T-helper 1 cell treated with Interleukin-12 subunit alpha and Interleukin-12 subunit beta and Interleukin-4 antibody, amounts not matched to agents 30 ng/mL and 1 ng/mL, for 36 hours (primary cell): Measurements from ENCODE around the gene ZNF280A. TPM values are rescaled to one million over a fixed set of nuclear protein-coding genes. Genes with fewer than 3 reads are reported as not detected.
"Not testable (repeated sequence)": the region's sequence is repeated elsewhere in the genome, so short reads cannot be mapped to it uniquely, and the experiment has no call there.

ENCODE experiments used
- intact Hi-C: fragments of 100-400 bp; cut with micrococcal nuclease; formaldehyde crosslinking; loops from one replicate; pipeline ENCODE4 v1.15.1; 2024
- total RNA-seq: library from RNA; stranded (reverse); gene quantifications from 2 replicates; pipeline ENCODE4 v1.2.3, GENCODE V29; 2022

ZNF280A gene
- total RNA-seq, 1 donor from 2014 or later, result not detected

DNA sequence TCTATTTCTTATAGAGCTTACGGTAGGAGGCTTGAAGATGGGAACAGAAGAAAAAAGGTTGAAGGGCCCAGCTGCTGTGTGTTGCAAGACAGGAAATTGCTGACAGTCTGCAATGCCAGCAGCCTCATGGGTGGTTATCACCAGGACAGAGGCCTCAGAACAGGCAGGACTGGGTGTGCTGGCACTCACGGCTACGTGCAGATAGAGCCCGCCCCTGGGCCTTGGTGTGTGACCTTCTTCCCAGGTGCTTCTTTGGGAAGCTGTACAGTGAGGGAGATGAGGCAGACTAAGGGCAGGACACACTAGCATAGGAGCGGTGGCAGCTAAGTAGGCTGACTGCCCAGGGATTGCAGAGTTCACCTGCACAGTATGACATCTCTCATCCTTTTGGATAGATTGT lies 26.4 kb upstream of the ZNF280A start:
- intact Hi-C loops, result no loop called here

DNA sequence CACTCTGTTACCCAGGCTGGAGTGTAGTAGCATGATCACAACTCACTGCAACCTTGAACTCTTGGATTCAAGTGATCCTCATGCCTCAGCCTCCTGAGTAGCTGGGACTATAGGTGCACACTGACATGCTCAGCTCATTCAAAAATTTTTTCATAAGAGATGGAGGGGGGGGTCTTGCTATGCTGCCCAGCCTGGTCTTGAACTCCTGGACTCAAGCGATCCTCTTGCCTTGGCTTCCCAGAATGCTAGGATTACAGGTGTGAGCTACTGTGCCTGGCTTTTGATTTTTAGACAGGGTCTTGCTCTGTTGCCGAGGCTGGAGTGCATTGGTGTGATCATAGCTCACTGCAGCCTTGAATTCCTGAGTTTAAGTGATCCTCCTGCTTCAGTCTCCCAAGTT lies 25.0 kb upstream of the ZNF280A start:
- intact Hi-C loops, result no loop called here

DNA sequence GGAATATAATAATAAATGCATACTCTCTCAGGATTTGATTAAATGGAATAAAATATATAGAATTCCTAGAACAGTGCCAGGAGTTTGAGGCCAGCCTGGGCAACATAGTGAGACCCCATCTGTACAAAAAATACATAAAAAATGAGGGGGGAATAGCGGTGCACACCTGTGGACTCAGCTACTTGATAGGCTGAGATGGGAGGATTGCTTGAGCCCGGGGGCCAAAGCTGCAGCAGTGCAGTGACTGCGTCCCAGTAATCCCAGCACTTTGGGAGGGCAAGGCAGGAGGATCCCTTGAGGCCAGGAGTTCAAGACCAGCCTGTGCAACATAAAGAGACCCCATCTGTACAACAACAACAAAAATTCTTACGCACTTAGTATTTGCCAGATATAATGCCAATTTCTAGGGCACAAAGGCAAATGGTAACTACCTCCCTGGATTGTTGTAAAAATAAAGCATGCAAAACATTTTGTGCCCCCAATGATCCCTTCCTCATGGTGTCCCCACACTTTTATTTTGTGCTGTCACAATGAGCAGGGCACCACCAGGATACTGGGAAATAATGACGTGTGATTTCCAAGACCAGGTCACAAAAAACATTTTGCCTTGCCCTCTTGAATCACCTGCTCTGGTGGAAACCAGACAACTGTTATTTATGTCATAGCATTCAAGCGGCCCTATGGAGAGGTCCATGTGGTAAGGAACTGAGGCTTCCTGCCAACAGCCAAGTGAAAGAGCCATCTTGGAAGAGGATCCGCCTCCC lies 18.3 kb upstream of the ZNF280A start:
- intact Hi-C loops, result no loop called here

DNA sequence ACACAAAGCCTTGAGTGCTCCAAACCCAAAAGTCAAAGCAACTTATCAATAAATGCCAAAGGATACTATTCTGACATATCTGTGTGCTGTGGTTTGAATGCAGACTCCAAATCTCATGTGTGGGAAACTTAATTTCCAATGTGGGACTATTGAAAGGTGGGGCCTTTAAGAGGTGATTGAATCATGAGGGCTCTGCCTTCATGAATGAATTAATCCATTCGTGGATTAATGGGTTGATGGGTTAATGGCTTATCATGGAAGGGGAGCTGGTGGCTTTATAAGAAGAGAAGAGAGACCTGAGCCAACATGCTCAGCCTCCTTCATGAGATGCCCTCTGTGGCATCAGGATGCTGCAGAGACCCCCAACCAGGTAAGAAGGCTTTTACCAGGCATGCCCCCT lies 16.8 kb upstream of the ZNF280A start:
- intact Hi-C loops, result no loop called here

DNA sequence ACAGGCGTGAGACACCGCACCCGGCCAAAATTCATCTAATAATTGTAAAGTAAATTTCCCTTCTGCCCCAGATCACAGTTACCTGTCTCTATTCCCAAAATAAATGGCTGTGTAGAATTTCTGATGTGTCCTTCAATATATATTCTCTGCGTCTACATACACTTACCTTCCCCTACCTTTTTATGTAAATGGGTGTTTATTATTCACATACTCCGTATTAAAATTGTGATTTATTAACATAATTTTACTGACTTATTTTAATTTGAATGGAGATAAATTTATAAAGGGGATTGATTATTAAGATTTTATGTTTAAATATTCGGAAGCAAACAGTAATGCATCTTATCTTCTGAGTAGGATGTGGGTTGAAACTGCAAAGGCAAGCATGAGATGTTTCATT lies 16.4 kb upstream of the ZNF280A start:
- intact Hi-C loops, result no loop called here

DNA sequence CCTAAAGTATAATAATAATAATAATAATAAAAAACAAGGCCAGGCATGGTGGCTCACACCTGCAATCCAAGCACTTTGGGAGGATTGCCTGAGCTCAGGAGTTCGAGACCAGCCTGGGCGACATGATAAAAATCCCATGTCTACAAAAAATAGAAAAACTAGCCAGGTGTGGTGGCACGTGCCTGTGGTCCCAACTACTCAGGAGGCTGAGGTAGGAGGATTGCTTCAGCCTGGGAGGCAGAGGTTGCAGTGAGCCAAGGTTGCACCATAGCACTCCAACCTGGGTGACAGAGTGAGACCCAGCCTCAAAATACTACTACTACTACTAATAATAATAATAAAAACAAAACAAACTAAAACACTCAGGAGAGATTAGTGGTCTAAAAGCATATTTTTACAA lies 15.6 kb upstream of the ZNF280A start:
- intact Hi-C loops, result no loop called here

DNA sequence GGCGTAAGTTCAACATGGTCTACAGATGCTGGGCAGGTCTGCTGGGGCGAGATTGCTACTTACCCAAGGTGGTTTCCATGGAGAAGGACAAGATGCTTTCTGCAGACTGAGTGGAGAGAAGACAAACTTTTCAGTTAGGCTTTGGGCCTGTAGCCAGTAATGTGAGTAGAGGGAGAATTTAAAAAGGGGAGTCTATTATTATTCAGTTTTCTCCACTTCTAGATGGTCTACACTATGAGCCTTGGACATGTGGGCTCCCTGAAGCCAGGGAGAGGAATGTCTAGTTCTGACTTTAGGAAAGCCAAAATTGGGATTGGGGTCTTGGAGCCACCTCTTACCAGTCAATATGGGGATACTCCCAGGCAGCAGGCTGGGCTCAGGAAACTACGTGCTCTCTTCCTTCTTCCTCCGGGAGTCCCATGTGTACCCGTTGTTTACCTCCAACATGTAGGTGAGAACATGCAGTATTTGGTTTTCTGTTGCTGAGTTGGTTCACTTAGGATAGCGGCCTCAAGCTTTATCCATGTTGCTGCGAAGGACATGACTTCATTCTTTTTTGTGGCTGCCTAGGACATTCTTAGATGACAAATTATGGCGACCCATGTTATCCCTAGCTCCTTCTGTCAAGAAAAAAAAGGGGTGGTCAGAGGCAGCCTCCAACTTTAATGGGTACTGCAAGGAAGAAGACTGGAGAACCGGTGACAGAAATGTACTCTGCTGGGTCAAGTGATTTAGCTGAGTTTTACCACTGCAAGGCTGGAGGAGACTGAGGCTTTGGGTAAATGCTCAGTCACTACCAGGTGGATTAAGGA lies 14.7 kb upstream of the ZNF280A start:
- intact Hi-C loops, result no loop called here

DNA sequence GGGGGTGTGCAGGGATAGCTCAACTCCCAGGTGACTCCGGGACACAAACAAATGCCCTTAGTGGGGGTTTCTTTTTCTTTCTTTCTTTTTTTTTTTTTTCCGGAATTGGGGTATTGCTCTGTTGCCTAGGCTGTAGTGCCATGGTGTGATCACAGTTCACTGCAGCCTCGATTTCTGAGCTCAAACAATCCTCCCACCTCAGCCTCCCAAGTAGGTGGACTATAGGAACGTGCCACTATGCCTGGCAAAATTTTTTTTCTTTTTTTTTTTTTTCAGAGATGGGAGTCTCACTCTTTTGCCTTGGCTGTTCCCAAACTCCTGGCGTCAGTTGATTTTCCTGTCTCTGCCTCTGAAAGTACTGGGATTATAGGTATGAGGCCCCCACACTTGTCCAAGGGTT lies 13.8 kb upstream of the ZNF280A start:
- intact Hi-C loops, result no loop called here

DNA sequence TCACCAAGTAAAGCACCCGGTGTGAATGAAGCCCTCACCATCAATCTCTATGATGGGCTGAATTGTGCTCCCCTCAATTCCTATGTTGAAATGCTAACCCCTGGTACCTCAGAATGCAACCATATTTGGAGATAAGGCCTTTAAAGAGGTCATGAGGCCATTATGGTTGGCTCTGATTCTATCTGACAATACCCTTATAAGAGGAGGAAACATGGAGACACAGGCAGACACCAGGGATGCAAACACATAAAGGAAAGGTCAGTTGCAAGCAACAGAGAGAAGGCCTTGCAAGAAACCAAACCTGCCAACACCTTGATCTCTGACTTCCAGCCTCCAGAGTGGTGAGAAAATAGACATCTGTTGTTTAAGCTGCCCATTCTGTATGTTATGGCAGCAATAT lies 13.3 kb upstream of the ZNF280A start:
- intact Hi-C loops, result no loop called here

DNA sequence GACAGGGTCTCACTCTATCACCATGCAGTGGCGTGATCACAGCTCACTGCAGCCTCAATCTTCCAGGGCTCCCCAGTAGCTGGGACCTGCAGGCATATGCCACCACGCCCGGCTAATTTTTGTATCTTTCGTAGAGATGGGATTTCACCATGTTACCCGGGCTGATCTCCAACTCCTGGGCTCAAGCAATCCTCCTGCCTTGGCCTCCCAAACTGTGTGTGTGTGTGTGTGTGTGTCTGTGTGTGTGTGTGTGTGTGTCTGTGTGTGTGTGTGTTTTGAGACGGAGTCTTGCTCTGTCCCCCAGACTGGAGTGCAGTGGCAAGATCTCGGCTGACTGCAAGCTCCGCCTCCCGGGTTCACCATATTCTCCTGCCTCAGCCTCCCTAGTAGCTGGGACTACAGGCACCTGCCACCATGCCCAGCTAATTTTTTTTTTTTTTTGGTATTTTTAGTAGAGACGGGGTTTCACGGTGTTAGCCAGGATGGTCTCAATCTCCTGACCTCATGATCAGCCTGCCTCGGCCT lies 12.5 kb upstream of the ZNF280A start:
- intact Hi-C loops, result not testable (repeated sequence)

DNA sequence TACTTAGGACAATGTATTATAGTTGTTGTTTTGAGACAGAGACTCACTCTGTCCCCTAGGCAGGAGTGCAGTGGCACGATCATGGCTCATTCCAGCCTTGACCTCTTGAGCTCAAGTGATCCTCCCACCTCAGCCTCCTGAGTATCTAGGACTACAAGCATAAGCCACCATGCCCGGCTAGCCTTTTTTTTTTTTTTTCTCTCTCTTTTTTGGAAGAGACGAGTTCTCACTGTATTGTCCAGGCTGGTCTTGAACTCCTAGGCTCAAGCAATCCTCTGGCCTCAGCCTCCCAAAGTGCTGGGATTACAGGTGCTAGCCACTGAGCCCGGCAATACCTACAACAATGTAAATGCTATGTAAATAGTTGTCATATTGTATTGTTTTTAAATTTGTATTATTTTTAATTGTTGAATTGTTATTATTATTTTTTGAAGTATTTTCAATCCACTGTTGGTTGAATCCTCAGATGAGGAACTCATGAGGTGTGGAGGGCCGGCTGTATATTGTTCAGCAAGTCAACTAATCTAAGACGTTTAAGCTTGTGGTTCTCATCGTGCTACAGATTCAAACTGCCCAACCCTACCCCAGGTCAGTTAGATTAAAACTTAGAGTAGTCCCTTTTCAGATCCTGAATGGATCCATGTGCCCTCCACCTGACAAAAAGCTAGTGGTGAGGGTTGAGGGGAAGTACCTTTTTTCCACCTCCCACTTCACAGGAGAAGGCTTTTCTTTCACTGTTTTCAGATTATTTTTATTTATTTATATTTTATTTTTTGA lies 11.9 kb upstream of the ZNF280A start:
- intact Hi-C loops, result no loop called here

DNA sequence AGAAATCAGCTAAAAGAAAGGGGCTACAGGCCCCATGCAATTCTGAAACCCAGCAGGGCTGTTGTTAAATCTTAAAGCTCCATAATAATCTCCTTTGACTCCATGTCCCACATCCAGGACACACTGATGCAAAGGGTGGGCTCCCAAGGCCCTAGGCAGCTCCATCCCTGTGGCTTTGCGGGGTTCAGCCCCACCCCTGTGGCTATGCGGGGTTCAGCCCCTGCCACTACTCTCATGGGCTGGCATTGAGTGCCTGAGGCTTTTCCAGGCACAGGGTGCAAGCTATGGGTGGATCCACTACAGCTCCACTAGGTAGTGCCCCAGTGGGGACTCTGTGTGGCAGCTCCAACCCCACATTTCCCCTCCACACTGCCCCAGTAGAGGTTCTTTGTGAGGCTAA lies 8.7 kb upstream of the ZNF280A start:
- intact Hi-C loops, result no loop called here

DNA sequence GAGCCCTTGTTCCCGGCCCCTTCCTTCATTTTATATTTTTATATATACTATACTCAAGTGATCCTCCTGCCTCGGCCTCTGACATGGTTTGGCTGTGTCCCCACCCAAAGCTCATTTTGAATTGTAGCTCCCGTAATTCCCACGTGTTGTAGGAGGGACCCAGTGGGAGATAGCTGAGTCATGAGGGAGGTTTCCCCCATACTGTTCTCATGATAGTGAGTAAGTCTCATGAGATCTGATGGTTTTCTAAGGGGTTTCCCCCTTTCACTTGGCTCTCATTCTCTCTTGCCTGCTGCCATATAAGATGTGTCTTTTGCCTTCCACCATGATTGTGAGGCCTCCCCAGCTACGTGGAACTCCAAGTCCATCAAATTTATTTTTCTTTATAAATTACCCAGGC lies 7.2 kb upstream of the ZNF280A start:
- intact Hi-C loops, result no loop called here

DNA sequence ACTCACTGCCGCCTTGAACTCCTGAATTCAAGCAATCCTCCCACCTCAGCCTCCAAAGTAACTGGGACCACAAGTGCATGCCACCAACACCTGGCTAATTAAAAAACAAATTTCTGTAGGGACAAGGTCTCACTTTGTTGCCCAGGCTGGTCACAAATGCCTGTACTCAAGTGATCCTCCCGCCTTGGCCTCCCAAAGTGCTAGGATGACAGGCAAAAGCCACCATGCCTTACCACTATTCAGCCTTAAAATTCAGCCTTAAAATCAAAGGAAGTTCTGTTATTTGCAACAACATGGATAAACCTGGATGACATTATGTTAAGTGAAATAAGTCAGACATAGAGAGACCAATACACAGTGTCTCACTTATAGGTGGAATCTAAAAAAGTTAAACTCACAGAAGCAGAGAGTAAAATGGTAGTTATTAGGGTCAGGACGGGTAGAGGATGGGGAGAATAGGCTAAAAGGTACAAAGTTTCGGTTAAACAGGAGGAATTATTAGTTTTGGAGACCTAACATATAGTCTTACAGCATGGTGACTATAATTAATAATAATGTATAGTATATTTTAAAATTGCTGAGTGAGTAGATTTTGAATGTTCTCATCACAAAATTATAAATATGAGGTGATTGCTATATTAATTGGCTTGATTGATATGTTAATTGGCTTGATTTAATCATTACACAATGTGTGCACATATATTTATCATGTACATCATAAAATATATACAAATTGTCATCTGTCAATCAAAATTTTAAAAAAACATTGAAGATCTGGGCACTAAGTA lies 6.2 kb upstream of the ZNF280A start:
- intact Hi-C loops, result no loop called here

DNA sequence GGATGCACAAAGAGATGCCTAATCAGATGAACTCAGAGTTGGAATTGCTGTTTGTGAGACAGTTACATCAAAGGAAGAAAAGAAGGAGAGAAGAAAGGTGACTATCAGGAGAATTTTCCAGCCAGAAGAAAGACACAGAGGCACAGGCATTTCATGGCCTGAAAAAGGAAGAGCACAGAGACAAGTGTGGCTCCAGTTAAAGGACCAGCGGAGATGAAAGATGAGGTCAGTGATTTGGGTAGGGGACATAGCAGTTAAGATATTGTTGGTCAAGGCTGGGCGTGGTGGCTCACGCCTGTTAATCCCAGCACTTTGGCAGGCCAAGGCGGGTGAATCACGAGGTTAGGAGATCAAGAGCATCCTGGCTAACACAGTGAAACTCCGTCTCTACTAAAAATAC lies 3.4 kb upstream of the ZNF280A start:
- intact Hi-C loops, result no loop called here

DNA sequence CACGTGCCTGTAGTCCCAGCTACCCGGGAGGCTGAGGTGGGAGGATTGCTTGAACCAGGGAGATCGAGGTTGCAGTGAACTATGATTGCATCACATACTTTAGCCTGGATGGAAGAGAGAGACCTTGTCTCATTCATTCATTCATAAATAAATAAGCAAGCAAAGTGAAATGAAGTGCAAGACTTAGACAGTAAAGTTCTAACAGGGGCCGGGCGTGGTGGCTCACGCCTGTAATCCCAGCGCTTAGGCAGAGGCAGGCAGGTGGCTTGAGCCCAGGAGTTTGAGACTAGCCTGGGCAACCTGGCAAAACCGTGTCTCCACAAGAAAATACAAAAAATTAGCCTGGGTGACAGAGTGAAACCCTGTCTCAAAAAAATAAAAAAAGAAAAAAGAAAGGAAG lies 1.6 kb upstream of the ZNF280A start:
- intact Hi-C loops, result no loop called here

DNA sequence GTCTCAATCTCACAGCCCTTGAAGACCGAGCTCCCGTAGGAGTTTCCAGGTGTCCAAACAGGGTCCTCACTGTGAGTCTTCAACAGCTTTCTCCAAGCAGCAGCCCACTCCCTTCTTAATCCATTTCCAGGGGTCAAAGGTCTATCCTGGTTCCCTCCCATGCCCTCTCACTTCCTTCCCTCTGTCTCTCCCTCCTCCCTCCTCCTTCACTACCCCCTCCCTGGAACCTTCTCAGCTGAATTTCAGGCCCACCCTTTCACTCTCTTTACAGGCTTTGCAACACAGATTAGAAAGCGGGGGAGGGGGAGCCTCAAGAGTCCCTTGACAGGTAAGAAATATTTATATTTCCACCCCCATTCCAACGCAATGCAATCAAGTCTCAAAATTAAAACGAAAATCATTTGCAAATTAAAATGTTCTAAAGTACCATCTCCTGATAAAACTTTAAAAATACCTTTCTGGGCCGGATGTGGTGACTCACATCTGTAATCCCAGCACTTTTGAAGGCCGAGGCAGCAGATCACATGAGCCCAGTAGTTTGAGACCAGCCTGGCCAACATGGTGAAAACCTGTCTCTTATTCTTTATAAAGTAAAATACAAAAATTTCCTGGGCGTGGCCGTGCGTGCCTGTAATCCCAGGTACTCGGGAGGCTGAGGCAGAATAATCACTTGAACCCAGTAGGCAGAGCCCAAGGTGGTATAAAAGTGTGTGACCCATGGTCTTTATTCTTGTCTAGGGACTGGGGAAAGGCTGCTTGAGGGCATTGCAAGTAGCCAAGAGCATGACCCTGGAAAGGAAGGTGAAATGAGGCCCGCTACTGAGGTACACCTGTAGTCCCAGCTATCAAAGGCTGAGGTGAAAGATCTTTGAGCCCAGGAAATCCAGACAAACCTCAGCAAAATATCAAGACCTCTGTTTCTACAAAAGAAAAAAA lies 865 bp upstream of the ZNF280A start:
- intact Hi-C loops, result no loop called here

DNA sequence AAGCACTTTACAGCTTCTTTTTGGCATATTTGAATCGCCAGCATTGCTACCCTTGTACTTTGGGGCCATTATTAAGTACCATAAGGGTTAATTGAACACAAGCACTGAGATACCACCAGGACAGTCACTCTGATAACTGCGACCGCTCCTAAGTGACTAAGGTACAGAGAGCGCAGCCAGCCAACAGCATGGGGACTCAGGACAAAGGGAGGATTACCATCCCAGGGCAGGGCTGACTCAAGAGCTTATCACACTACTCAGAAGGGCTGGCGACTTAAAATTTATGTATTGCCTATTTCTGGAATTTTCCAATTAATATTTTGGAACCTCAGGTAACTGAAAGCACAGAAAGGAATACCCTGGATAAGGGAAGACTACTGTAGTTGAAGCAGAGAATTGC lies 479 bp downstream of the ZNF280A start:
- intact Hi-C loops, result no loop called here

DNA sequence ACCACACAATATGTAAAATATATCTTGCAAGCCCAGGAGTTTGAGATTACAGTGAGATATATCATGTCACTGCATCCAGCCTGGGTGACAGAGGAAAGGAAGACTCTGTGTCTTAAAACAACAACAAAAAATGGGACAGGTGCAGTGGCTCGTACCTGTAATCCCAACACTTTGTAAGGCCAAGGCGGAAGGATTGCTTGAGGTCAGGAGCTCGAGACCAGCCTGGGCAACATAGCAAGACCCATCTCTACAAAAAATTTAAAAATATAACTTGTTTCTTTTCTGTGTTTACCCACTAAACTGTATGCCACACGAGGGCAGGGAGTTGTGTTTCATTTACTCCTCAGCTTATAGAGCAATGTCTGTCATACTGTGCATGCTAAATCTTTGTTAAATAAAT lies 3.1 kb downstream of the ZNF280A start:
- intact Hi-C loops, result no loop called here

DNA sequence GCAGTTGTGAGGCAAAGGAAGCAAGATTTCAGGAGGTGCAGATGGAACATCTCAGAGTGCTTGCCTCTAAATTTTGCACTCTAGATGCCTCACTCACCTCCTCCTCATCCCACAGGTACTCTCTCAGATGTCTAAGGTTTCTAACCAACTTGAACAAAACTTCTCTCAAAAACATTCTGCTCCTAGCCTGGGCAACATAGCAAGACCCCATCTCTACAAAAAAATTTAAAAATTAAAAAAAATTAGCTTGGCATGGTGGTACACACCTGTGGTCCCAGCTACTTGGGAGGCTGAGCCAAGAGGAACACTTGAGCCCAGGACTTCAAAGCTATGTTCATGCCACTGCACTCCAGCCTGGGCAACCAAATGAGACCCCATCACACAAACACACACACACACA lies 4.2 kb downstream of the ZNF280A start:
- intact Hi-C loops, result no loop called here
